GM18502 (cell line): ENCODE results near the gene TRAF2.

Source experiments
- ATAC-seq: cut with Tn5 transposase; IDR thresholded peaks from one replicate; pipeline ENCODE4 v1.9.1; 2021; ENCODE audit warnings: mild to moderate bottlenecking; ENCODE audit not compliant: unreplicated experiment, poor library complexity

Gene TRAF2

DNA sequence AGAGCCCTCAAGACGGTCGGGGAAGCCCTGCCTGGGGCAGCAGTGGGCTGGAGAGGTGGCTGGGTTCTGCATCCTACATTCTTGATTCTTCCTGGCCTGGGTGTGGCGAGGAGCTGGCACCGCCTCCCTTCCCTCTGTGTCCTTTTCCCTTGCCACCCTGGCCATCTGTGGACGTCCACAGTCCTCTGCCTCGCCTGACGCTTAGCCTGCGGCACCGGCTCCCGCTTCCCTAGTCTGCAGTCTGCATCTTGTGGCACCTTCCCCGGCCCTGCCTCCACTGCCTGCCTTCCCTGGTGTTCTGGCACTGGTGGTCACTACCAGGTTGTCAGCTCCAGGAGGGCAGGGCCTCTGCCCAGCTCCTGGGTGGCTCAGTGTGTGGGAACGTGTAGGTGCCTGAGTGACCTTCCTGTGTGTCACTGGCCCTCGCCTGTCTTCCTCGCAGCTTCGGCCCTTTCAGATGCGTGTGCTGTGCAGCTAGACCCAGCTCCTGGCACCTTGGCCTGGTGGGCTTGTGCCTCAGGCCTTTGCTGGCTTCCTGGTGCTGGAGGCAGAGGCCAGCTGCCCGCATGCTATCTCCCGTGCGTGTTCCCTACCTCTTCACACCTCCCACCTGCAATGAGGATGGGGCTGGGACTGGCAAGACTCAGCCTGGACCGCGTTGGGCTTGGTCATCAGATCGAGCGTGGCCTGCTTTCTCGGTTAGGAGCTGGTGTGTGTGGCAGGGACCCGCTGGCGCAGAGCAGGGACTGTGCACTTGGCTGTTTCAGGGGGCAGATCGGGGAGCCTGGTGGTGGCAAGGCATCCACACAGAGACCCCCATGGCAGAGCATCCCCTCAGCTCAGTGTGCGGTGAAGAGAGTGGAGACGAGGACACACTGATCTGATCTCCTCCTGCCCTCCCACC lies 20.9 kb downstream of the TRAF2 start:
- no peak for ATAC-seq

- ATAC-seq: no peak
Observed at GRCh38 chr9:136910197-136910900, 24.0 kb downstream of the TRAF2 start.

- no peak for ATAC-seq
Observed at GRCh38 chr9:136910901-136911245, 24.6 kb downstream of the TRAF2 start.

DNA sequence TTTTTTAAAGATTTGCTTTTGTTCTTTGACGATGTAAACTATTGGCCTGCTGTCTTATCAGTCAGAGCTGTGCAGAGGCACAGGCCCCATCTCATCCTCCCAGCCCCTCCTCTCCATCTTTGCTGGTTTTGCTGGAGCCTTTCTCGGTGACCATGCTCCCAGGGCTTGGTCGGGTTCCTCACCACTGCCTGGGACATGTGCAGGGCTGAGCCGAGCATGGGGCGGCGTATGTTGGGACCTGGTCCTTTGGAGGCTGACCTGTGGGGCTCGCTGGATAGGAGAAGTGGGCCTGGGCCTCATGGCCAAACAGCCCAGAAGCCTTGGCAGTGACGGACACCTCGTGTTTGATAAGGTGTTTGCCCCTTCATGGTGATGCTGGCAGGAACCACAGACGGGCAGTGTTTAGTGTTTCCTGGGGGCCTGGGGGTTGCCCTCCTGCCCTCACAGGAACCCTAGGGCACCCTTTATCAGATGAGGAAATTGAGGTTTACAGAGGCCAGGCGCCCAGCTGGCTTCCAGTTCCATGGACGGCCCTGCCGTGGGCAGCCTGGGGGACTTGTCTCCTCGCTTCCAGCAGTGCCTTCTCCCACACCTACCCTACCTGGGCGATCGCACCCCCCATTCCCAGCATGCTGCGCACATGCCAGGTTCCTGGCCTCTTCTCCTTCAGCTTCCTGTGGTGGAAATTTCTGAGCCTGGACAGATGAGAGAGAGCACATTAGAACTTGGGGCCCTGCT lies 27.6 kb downstream of the TRAF2 start:
- ATAC-seq: no peak

DNA sequence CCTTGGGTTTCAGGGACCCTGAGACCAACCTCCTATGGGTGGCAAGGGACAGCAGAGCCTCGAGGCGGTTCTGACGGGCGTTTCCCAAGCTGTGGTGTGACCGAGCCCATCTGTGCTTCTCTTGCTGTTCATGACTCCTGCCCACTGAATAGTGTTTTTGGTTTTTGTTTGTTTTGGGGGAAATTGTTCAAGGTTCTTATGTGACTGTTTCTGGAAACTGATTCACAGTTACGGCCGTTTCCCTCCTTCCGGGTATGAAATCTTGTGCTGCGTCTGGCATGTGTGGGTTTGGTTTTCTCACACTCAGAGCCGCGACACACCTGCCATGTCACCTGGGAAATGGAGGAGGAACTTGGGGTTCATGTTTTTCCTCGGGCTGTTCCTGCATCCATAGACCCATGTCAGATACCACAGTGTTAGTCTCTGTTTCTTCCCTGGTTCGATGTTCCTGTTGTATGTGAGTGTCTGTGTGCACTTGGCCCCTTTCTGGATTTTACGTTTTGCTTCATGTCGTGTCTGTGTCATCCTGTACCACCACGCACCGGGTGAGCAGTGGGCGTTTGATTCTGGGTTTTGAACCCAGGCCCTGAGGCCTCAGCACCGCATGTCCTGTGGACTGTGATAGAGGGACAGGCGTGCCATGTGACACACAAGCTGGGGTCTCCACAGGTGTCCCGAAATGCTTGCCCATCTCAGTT lies 29.5 kb downstream of the TRAF2 start:
- no peak for ATAC-seq

DNA sequence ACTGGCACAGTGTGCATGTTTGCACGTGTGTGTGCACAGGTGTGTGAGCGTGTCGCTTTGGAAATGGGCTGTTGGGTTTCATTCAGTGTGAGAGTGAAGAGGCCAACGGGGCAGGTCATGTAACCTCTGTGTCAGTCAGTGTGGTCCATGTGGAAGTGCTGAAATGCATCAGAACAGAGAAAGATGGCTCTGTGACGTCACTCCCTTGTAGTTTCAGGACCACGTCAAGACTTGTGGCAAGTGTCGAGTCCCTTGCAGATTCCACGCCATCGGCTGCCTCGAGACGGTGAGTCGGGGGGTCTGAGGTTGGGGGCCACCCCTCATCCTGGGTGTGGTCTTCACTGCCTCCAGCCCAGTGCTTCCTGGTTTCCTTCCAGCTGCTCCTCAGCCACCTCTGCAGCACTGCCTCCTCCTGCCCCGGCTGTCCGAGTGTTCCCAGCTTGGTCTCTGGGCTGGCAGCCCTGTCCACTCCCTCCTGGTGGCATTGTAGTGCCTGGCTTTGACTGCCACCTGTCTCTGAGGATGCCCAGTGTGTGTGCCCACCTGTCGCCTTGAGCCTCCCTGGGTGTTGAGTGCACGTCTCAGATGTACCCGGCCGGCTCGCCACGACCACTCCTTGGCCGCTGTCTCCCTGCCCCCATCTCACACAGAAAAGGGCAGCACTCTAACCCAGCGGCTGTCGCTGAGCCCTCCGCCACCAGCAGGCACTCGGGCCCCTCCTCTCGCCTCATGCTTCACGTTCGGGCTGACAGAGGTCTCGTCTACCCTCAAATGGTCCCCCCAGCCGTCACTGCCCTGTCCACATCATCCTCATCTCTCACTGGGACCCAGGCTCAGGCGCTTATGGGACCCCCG lies 30.2 kb downstream of the TRAF2 start:
- ATAC-seq: no peak

- ATAC-seq: no peak
Observed at GRCh38 chr9:136917902-136918301, 31.6 kb downstream of the TRAF2 start.

- no peak for ATAC-seq
Observed at GRCh38 chr9:136920069-136920468, 33.8 kb downstream of the TRAF2 start.

DNA sequence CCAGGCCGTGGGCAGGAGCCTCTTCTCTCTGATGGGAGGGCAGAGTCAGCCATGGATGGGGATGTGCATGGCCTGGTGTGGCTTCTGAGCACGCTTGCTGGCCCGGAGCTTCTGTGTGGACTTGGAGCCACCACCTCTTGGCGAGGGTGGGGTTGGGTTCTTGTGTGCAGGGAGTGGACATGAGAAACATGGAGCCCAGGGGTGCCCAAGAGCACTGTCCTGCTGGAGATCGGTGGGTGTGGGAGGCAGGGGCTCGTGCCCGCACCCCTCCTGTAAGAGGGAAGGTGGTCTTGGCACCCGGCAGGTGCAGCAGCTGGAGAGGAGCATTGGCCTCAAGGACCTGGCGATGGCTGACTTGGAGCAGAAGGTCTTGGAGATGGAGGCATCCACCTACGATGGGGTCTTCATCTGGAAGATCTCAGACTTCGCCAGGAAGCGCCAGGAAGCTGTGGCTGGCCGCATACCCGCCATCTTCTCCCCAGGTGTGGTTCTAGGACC lies 34.5 kb downstream of the TRAF2 start:
- no peak for ATAC-seq

DNA sequence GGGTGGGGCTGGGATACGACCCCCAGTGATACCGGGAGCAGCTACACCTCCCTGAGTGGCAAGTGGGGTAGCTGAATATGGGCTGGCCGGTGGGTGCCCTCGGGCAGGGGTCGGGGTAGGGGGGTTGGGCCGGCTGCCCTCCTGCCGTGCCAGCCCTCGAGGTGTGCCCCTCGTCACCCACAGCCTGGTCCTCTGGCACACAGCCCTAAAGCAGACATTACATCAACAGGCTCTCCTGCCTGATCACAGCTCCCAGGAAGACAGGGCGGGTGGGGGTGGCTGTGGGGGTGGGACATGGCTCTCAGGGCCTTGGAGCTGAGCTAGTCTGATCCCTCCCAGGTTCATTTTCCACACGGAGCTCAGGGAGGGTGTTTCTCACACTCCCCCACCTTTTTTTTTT lies 35.0 kb downstream of the TRAF2 start:
- no peak for ATAC-seq

- no peak for ATAC-seq
Observed at GRCh38 chr9:136921718-136922117, 35.4 kb downstream of the TRAF2 start.

DNA sequence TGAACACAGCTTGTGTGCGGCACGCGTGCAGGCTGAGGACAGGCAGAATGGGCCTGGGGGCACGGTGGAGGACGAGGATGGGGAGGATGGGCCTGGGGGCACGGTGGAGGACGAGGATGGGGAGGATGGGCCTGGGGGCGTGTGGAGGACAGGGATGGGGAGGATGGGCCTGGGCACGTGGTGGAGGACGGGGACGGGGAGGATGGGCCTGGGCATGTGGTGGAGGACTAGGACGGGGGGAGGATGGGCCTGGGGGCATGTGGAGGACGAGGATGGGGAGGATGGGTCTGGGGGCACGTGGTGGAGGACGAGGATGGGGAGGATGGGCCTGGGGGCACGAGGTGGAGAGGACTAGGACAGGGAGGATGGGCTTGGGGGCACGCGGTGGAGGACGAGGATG lies 36.2 kb downstream of the TRAF2 start:
- no peak for ATAC-seq

GRCh38 chr9:136923881-136924280 lies 37.6 kb downstream of the TRAF2 start:
- ATAC-seq: no peak

DNA sequence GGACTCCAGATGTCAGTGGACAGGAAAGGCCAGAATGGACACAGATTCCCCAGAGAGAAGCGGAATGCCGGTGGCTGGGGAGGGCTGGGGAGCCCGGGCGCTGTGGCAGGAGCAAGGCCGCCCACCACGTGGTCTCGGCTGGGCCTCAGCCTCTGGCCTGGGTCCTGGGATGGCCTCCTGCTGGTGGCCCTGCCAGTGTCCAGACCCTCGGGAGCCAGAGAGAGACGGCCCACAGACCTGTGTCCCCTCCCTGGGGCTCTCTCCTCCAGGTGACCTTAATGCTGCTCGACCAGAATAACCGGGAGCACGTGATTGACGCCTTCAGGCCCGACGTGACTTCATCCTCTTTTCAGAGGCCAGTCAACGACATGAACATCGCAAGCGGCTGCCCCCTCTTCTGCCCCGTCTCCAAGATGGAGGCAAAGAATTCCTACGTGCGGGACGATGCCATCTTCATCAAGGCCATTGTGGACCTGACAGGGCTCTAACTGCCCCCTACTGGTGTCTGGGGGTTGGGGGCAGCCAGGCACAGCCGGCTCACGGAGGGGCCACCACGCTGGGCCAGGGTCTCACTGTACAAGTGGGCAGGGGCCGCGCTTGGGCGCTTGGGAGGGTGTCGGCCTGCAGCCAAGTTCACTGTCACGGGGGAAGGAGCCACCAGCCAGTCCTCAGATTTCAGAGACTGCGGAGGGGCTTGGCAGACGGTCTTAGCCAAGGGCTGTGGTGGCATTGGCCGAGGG lies 39.3 kb downstream of the TRAF2 start:
- ATAC-seq: no peak

GRCh38 chr9:136926154-136926704 lies 39.9 kb downstream of the TRAF2 start:
- no peak for ATAC-seq

DNA sequence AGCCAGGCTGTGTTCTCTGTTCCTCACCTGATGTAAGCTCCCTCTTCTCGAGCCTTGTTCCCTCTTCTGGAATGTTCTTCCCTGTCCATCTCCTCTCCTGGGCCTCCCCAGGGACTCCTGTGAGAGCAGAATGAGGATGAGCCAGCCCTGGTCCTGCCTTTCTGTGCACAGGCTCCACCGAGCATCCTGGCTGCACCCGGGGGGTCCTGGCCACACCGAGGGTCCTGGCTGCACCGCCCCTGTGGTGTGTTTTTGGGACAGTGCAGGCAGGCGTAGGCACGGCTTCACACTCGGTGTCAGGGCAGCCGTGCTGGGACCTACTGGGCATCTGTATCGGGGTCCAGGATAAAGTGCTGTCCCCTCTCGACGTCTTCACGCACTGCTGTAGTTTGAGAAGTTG lies 40.4 kb downstream of the TRAF2 start:
- ATAC-seq: no peak

DNA sequence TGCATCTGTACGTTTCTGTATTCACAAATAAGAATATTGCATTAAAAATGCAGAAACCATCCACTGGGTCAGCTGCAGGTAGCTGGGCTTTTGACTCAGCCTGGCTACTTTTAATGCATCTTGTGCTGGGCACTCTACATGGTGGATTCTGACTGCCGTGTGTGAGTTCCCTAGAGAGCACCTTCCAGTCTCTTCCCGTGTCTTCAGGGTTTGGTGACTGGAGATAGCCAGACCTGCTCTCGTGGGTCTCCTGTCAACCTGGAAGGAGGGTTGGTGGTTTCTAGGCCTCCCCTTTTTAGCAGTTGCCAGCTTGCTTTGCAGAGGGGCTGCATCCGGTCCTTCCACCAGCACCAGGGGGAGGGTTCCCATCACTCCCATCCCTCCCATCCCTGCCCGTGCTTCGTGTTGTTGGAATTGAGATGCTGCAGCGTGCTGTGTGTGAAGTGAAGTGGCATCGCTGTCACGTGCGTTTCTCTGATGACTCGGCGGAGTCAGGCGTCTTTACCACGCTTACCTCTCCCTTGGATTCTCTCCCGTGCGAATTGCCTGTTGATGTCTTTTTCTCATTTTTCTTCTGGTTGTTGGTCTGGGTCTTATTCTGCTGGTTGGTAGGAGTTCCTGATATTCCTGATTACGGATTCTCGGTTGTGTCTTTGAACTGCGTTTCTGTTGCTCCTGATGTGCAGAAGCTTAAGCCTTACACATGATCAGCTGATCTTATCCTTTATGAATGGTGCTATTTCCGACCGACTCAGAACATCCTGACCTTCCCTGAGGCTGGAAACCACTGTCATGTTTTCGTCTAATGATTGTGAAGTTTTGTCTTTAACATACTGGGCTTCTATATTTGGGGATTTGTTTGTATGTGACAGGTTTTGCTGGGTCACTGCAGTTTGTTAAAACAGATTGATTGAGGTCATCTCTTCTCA lies 41.3 kb downstream of the TRAF2 start:
- ATAC-seq: no peak
